Measurements from ENCODE around the gene KIAA0513.

DNA sequence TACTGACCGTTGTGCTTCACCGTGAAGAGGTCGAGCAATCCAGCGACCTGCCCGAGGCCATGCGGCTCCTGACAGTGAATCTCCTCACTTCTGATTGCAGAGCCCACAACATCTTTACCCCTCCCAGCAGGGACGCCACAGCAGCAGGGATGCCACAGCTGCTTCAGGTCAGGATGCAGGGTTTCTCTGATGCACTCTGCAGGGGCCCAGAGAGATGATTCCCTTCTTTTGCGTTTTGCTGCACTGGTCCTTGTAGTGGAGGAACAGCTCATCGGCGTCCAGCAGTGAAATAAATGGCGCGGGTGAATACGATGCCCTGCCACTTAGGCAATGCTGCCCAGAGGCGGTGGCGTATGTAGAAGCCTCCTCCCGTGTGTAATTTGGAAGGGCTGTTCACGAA, 5.6 kb downstream of the KIAA0513 start:
- TF ChIP-seq GABPA (IDR thresholded peaks at IDR 0.05; ENCODE audit: low read depth): no peak
- TF ChIP-seq, protein P1, sequence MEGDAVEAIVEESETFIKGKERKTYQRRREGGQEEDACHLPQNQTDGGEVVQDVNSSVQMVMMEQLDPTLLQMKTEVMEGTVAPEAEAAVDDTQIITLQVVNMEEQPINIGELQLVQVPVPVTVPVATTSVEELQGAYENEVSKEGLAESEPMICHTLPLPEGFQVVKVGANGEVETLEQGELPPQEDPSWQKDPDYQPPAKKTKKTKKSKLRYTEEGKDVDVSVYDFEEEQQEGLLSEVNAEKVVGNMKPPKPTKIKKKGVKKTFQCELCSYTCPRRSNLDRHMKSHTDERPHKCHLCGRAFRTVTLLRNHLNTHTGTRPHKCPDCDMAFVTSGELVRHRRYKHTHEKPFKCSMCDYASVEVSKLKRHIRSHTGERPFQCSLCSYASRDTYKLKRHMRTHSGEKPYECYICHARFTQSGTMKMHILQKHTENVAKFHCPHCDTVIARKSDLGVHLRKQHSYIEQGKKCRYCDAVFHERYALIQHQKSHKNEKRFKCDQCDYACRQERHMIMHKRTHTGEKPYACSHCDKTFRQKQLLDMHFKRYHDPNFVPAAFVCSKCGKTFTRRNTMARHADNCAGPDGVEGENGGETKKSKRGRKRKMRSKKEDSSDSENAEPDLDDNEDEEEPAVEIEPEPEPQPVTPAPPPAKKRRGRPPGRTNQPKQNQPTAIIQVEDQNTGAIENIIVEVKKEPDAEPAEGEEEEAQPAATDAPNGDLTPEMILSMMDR (IDR thresholded peaks at IDR 0.05; ENCODE audit: insufficient read depth, low read length): no peak
- TF ChIP-seq, protein P2, sequence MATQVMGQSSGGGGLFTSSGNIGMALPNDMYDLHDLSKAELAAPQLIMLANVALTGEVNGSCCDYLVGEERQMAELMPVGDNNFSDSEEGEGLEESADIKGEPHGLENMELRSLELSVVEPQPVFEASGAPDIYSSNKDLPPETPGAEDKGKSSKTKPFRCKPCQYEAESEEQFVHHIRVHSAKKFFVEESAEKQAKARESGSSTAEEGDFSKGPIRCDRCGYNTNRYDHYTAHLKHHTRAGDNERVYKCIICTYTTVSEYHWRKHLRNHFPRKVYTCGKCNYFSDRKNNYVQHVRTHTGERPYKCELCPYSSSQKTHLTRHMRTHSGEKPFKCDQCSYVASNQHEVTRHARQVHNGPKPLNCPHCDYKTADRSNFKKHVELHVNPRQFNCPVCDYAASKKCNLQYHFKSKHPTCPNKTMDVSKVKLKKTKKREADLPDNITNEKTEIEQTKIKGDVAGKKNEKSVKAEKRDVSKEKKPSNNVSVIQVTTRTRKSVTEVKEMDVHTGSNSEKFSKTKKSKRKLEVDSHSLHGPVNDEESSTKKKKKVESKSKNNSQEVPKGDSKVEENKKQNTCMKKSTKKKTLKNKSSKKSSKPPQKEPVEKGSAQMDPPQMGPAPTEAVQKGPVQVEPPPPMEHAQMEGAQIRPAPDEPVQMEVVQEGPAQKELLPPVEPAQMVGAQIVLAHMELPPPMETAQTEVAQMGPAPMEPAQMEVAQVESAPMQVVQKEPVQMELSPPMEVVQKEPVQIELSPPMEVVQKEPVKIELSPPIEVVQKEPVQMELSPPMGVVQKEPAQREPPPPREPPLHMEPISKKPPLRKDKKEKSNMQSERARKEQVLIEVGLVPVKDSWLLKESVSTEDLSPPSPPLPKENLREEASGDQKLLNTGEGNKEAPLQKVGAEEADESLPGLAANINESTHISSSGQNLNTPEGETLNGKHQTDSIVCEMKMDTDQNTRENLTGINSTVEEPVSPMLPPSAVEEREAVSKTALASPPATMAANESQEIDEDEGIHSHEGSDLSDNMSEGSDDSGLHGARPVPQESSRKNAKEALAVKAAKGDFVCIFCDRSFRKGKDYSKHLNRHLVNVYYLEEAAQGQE (IDR thresholded peaks at IDR 0.05; ENCODE audit: insufficient replicate concordance, low read depth): no peak
